Stimulated activated CD8-positive, alpha-beta memory T cell treated with anti-CD3 and anti-CD28 coated beads, Interleukin-12 subunit alpha, Interleukin-12 subunit beta, amount 100 ng/mL, for 24 hours (primary cell): ENCODE measurements around the gene BRICD5.
"Not testable (repeated sequence)": the region's sequence is repeated elsewhere in the genome, so short reads cannot be mapped to it uniquely, and the experiment has no call there.

Experiments
- DNase-seq: peaks from one replicate; pipeline ENCODE4 v3.0.0-alpha.2; 2020; ENCODE audit errors: extremely low read depth

The BRICD5 gene

GRCh38 chr16:2210386-2211365 is at the start of gene BRICD5:
BRICD5 (minus strand) TSS chr16:2210863; CDS start chr16:2210833, 30 bp downstream.
- no peak for DNase-seq

DNA sequence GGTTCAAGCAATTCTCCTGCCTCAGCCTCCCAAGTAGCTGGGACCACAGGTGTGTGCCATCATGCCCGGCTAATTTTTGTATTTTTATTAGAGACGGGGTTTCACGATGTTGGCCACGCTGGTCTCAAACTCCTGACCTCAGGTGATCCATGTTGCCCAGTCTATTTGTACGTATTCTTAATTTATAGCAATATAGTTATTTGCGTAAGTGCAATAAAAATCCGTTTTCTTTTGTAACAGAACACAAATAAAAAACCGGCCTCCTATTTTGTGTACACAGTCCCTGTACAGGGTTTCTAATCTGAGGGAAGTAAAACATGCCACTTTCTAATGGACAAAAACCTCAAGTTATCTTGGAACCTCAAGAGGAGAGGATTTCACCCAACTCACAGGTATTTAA is 49.6 kb upstream of the BRICD5 start:
- no peak for DNase-seq

DNA sequence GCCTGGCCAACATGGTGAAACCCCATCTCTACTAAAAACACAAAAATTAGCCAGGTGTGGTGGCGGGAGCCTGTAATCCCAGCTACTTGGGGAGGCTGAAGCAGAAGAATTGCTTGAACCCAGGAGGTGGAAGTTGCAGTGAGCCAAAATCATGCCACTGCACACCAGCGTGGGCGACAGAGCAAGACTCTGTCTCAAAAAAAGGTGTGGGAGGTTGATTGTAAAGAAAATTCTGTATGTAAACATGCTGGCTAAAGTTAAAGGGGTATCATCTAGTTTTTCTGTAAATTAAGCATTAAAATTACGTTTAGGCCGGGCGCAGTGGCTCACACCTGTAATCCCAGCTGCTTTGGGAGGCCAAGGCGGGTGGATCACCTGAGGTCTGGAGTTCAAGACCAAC is 47.9 kb upstream of the BRICD5 start:
- not testable (repeated sequence) for DNase-seq

- DNase-seq, result no peak
These were observed 47.1 kb upstream of the BRICD5 start for GRCh38 chr16:2257726-2258125.

GRCh38 chr16:2256531-2257140 is 46.0 kb upstream of the BRICD5 start:
- no peak for DNase-seq

GRCh38 chr16:2253293-2253692 is 42.6 kb upstream of the BRICD5 start:
- DNase-seq, result no peak

- no peak for DNase-seq
These were observed 42.1 kb upstream of the BRICD5 start for GRCh38 chr16:2252806-2253148.

DNA sequence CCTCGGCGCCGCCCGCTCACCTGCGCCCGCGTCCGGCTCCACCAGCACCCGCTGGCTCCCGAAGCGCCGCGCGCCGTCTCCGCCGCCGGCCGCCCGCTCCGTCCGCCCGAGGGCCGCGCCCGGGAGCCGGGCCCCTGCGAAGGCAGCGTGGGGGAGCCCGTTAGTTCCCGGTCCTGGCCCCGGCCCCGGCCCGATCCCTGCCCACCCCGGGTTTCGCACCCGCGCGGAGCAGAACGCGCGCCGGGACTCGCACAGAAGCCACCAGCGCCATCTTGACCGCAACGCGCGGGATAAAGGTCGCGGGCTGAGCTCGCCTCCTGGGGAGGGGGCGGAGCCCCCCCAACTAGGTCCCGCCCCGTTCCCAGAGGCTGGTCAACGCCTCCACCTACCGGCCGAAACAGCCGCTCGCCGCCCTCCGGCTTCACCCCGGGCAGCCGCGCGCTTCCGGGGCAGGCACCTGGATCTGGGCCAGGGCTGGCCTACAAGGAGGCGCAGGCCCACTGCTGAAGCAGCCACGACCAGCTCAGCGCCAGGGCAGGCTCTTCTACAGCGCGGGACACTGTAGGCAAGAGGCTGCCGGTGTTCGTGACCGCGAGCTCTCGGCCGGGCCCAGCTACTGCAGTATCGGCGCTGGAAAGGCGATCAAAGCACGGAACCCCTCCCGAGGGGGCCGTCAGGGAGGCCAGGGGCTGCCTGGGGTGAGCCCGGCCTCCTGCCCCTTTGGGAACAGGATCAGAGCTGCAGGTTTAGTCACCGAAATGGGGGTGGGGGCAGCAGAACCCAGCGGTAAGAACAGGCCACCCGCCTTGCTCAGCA is 40.8 kb upstream of the BRICD5 start, which contains the start of gene ECI1:
Gene ECI1, minus strand, starts transcription at position 292 of the 816 bp plus-strand sequence. Its CDS starts 21 bp downstream, at position 271.
- DNase-seq, result peak; percentile 62

DNA sequence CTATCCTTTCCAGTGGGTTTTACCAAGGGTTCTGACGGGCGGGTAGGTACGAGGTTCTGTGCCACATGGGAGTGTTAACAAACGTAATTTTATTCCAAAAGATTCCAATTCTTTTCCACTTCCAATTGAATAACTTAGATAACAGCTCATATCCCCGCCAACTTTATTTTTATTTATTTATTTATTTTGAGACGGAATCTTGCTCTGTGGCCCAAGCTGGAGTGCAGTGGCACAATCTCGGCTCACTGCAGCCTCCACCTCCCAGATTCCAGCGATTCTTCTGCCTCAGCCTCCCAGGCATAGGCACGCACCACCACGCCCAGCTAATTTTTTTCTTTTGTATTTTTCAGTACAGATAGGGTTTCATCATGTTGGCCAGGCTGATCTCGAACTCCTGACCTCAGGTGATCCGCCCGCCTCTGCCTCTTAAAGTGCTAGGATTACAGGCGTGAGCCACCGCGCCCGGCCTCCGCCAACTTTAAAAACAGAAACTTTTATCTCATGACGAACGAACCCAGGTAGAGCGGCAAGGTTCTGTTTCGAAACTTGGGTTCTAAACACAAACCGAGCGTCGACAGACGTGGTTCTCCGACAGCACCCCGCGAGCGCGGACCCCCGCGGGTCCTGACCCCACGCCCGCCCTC is 40.1 kb upstream of the BRICD5 start:
- no peak for DNase-seq

DNA sequence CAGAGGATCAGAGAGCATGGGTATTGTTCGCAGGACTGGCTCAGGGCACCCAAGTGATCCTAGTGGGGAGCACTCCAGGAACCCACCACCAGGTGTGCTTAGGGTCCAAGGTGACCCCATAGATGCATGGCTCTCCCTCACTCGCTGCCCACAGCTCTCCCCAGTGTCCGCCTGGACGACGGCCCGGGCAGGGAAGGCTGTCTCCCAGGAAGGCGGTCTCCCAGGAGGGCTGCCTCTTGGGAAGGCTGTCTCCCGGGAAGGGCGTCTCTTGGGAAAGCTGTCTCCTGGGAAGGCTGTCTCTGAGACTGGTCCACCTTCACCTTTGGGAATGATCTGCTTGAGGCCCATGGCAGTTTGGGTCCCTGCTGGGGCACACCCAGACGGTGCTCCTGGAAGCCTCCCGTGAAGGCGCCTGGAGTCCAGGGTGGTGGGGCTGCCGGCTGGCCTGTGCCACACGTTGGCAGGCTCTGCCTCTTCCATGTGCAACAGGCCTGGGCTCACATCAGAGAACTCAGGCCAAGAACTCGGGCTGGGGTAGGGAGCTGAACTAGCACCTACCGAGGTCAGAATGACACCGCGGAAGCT is 35.7 kb upstream of the BRICD5 start:
- no peak for DNase-seq

DNA sequence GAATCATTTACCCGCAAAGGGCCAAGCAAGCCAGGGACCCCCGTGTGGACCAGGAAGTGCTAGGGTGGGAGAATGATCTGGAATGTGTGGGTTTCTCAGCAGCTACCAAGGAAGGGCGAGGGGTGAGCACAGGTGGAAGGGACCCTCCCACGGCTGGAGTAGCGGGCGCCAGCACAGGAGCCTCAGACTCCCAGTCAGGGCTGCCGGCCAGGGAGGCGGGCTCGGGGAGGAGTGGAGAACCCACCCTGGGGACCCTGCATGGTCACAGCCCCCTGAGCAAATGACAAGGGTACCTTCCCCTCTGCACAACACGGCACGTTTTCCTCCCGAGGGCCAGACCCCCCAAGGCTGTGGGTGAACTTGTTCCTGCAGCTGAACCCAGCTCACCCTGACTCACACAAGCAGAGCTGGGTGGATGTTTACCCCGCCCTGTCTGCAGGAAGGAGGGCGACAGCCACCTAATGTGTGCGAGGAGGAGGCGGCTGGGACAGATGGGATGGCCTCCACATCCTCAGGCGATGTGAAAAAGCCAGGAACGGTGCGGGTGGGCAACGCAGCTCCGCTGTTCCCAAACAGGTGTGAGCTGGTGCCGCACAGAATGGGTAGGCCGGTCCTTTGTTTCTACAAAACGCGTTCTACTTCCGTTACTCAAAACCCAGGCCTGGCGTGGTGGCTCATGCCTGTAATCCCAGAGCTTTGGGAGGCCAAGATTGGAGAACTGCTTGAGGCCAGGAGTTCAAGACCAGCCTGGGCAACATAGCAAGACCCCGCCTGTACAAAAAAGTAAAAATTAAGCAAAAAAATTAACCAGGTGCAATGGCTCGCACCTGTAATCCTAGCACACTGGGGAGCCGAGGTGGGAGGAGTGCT is 34.5 kb upstream of the BRICD5 start:
- no peak for DNase-seq

DNA sequence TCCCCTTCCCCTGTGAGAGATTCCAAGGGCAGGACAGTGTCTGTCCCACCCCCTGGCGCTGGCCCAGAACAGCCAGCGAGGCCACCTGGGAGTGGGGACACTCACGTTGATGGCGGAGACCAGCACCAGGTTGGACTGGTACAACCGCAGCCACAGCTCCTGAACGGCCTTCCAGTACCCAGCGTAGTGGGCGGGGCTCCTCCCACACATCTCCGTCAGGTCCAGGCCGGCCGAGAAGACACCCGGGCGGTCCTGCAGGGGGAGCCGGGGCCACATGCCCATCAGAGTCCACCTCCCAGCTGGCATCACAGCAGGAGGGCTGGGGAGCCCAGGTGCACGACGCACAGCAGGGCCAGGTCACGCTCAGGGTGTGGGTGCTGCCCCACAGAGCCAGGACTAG is 33.6 kb upstream of the BRICD5 start:
- no peak for DNase-seq

DNA sequence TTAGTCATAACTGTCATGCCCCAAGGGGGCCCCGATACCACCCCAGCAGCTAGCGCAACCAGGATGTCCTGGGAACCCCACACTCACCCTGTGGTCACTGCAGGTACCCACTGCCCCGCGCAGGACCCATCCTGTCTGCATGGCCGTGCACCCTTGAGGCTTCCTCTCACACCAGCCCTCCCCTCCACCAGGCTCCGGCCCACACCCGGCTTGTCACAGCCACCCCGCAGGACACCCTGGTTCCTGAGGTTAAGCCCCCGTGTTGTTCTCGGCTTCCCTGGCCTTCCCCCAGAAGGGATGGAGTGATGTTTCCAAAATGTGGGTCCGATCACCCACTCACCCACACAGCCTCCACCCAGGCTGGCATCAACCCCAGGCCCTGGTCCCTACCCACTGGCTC is 33.1 kb upstream of the BRICD5 start:
- DNase-seq, result no peak

DNA sequence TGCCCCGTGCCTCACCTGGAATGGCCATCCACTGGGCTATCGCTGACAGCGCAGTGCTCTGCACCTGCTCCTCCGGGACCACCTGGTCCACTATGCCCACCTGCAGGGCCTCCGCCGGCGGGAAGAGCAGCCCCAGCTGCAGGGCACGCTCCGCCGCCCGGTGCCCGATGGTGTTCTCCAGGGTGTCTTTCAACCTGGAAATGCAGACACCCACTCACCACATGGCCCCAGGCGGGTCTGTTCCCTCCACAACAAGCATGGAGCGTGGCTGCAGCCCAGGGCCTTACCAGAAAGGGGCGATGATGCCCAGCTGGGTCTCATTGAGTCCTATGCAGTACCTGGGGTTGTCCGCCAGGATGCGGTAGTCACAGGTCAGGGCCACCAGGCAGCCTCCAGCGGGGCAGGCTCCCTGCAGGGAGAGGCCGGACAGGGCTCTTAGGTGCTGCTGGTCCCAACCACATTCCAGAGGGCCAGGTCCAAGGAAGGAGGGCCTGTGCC is 32.4 kb upstream of the BRICD5 start:
- DNase-seq, result no peak

DNA sequence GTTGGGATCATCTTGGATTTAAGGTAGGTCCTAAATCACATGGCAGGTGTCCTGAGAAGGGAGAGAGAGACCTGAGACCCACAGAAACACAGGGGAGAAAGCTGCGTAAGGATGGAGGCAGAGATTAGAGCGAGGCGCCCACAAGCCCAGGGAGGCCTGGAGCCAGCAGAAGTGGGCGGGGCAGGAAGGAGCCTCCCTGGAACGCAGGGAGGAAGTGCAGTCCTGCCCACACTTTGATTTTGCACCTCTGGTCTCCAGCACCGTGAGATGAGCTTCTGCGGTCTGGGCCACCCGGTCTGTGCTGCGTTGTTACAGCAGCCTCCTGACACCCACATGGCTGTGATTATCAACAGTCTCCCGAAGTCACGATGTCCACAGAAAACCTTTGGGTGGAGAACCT is 31.9 kb upstream of the BRICD5 start:
- DNase-seq, result no peak

GRCh38 chr16:2240331-2240730 is 29.7 kb upstream of the BRICD5 start:
- DNase-seq, result not testable (repeated sequence)

DNA sequence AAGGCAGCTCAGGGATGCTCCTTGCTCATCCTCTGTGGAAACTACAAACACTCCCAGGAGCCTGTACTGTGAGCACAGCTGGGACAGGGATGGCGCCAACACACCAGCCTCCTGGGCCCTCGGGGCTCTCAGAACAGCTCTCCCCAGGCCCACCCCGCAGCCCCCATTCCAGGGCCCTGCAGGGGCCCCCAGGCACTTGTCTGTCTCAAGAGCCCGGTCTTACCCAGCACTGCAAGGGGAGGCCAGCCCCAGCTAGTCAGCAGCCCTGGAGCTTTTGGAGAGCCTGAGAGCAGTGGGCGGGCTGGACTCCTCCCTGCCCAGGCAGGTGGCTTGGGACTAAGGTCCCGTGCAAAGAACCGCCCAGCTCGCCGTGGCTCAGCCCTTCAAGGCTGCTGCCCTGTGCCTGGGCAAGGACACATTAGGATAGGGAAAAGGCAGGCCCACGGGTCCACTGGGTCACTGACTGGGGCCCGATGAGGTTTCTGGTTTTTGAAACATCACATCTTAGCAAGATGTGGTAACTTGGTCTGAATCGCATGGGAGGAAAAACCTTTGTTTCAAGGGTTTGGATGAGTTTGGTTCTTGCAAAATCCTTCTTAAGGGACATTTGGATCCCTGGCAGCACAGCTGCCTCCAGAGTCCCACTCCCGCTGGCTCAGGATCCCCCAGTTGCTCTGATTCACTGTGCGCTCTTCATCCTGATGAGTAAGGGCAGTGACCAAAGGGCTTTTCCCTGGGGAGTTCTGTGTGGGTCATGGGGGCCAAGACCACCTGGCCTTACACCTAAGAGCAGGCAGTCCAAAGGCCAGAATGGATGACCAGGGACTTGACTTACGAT is 28.4 kb upstream of the BRICD5 start:
- no peak for DNase-seq

GRCh38 chr16:2238150-2238837 is 27.6 kb upstream of the BRICD5 start:
- DNase-seq, result no peak
